Fibroblast of skin of back (primary cell): ENCODE data around the gene MAP3K4.
"Not testable (repeated sequence)": the region's sequence is repeated elsewhere in the genome, so short reads cannot be mapped to it uniquely, and the experiment has no call there.

Experiments used
- DNase-seq: peaks from one replicate; pipeline ENCODE4 v3.0.0-alpha.2; 2013

MAP3K4 gene

GRCh38 chr6:160972594-160972993 lies 19.0 kb upstream of the MAP3K4 start:
- not testable (repeated sequence) for DNase-seq

GRCh38 chr6:160973311-160974250 lies 18.0 kb upstream of the MAP3K4 start:
- DNase-seq = peak; percentile 16

- peak; percentile 86 for DNase-seq
Observed at GRCh38 chr6:160974304-160974771, 17.2 kb upstream of the MAP3K4 start.

- no peak for DNase-seq
Observed at GRCh38 chr6:160975162-160975561, 16.4 kb upstream of the MAP3K4 start.

- DNase-seq = not testable (repeated sequence)
Observed at GRCh38 chr6:160975961-160976360, 15.6 kb upstream of the MAP3K4 start.

- DNase-seq = peak; percentile 67
Observed at GRCh38 chr6:160978141-160978901, 13.2 kb upstream of the MAP3K4 start.

DNA sequence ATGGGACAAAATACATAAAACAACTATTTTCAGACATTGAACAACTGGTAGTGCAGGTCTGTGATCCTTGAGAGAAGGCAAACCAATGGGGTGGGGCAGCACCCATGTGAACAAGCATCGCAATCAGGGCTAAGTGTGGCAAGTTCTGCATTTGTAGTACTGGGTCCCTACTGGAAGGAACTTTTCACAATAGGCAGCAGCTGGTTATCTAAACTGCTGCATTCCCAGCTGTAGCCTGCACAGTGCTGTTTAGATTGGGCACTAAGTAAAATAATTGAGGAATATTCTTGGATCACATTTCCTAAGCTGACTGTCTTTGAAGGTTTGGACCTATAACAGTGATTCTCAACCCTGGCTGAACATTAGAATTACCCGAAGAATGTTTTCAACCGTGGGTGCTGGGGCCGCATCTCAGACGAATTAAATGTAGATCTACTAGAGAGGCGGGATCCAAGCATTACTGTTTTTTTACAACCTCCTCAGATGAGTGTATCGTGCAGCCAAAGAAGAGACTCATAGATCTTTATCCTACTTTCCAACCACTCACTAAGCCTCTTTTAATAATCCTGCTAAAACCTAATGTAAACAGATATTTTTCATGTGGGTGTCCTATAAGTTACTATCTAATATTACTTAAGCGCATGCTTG lies 12.4 kb upstream of the MAP3K4 start:
- no peak for DNase-seq

- DNase-seq = not testable (repeated sequence)
Observed at GRCh38 chr6:160983377-160983948, 8.1 kb upstream of the MAP3K4 start.

- DNase-seq = no peak
Observed at GRCh38 chr6:160986851-160987250, 4.7 kb upstream of the MAP3K4 start.

- no peak for DNase-seq
Observed at GRCh38 chr6:160987265-160987664, 4.3 kb upstream of the MAP3K4 start.

DNA sequence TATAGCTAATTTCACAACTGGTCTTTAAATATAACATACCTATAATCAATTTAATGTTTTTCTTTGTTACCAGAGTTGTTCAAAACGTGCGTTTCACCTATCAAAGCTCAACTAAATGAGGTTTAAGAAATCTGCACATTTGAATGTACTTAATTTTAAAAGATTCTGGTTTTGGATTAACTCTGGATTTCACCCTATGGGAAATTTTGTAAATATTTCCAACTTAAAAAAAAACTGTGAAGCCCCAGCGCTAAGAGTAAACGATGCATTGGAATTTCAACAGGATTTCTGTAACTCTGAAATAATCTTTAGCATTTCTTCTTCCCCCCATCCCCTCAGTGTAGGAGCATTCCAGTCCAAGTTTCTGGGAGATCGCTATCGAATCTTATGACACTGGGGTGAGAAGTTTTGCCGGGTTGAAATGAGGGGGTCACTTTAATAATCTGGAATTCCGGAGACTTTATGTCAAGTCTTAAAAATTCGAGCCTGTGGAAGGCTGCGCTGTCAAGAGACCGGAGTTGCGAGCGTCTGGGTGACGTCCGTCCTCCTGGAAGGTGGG lies 643 bp upstream of the MAP3K4 start:
- DNase-seq = no peak

- DNase-seq = peak; percentile 73
Observed at GRCh38 chr6:160992061-160992979, 751 bp downstream of the MAP3K4 start.

GRCh38 chr6:160992980-160993314 lies 1.4 kb downstream of the MAP3K4 start:
- no peak for DNase-seq

DNA sequence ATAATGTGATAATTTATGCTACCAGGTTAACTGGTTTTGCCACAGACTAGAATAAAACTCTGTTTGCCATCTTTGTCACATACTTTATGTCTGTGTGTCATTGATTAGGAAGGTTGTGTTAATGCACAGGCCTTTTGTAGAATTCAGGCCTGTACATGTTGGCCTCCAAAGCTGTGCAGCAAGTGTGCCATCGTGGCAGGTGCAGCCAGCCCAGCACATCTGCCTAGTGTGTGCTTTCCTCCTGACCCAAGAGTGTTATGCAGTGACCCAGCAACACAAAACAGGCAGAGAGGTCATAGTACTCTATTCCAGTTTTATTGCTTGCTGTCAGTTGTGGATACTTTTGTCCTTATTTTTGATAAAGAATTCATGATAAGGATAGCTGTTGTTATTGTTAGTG lies 3.7 kb downstream of the MAP3K4 start:
- DNase-seq = no peak

DNA sequence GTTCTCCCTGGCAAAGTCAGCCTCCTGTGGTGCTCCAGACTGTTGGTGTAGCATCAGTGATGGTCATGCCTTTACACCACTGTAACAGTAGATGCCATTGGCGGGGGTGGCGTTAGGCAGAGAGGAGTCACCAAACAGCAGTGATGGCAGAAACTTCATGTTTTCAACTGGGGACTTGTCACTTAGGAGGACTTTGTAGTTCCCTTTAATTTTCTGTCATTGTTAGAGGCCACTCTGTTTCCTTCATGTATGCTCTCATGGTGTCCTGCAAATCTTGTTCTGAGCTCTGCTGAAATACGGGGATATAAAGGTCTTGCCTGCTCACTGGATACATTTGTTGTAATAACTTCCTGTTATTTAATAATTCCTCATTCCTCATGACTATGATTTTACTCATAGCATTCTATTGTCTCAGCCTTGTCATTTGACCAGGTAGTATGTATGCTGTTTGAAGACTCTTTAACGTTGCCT lies 4.6 kb downstream of the MAP3K4 start:
- DNase-seq = no peak

GRCh38 chr6:160998217-160998616 lies 6.6 kb downstream of the MAP3K4 start:
- DNase-seq = no peak

- no peak for DNase-seq
Observed at GRCh38 chr6:160998766-160999165, 7.2 kb downstream of the MAP3K4 start.

- no peak for DNase-seq
Observed at GRCh38 chr6:160999516-160999915, 7.9 kb downstream of the MAP3K4 start.

DNA sequence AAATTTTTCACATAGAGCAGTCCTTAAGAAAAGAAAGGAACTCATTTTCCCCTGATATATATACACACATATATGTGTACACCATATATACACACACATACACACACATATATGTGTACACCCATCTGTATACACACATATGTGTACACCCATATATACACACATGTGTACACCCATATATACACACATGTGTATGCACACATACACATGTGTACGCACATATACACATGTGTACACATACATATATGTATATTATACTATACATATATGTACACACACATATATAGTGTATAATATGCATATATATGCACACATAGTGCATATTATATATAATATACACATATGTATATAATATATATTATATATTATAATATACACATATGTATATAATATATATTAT lies 9.1 kb downstream of the MAP3K4 start:
- no peak for DNase-seq

- DNase-seq = no peak
Observed at GRCh38 chr6:161001421-161001820, 9.9 kb downstream of the MAP3K4 start.

DNA sequence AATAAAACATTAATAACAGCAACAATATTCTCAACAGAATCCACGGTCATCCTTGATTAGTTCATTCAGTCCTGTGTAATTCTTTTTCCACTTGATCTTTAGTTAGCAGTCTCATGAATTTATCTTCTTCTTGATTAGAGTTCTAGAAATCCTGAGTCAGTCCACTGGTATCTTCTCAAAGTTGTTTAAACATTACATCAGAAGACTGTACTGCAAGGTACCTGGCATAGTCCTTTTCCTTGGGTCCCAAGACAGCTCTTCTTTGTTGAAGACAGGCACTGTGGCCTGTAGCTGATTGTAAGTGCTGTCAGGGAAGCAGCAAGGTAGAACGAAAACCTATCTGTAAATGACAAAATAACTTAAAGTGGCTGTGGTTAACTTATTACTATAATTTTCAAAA lies 11.8 kb downstream of the MAP3K4 start:
- peak; percentile 9 for DNase-seq
